ENCODE data around the gene PTPRN2. TPM values are rescaled to one million over a fixed set of nuclear protein-coding genes. Genes with fewer than 3 reads are reported as not detected.

Gene PTPRN2
- total and polyA plus RNA-seq, 2 of the 8 experiments (the other 6 are each of a cell fraction or from before 2014, with no cell fraction given), result 2.6 to 4.5 TPM

DNA sequence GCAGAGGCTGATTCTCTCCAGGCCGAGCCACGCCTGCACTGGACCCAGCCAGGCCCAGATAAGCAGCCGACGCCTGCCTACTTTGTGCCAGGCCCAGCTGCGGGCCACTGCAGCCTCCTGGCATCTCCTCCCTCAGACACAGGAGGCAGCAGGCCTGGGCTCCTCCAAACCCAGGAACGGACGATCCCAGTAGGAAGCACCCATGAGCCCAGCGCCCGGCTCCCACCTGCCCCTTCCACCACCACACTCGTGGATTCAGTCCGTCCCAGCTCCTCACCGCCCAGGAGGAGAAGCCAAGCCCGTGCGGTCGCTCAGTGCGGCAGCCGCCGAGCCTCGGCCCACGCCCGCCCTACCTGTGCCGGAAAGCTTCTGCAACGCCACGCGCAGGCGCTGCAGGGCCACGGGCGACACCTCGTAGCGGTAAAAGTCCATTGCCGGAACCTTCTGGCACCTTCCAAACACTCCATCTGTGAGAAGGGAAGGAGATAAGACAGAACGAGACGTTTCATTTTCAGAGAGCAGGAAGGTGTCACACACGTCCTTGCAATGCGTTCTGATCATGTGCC is 271.1 kb downstream of the PTPRN2 start:
- H3K9me3 ChIP-seq (ENCODE audit: insufficient read depth in 2 of 2, low read depth in 1 of 2, low read length in 1 of 2), result peaks cover 29 to 67% of the 10 kb centered on the region in 2 experiments
- H3K56ac ChIP-seq (replicated peaks; ENCODE audit: insufficient read length, low read depth, low read length), result peak overlapping the region; percentile 25
- peak overlapping the region; percentile 95; the same call in 1 of the 2 replicates for H2BK5ac ChIP-seq (ENCODE audit: low read depth, low read length)
- H2BK15ac ChIP-seq (ENCODE audit: low read length), result peak overlapping the region; percentile 63; the same call in 1 of the 2 replicates
- H2AK5ac ChIP-seq (ENCODE audit: low read depth, low read length), result peak overlapping the region; percentile 98
- DNase-seq (ENCODE audit: low read depth in 1 of 2, low spot score in 2 of 2), result peak in 1 of 2 experiments; percentile 57
- peak overlapping the region; percentile 99 for H2BK120ac ChIP-seq (replicated peaks; ENCODE audit: low read depth, low read length)
- H3K27me3 ChIP-seq (replicated peaks in 1 of 4; ENCODE audit: control insufficient read depth in 3 of 4, extremely low read depth in 1 of 4, insufficient read depth in 3 of 4, low read length in 3 of 4), result no peaks in the 10 kb centered on the region
- peak overlapping the region; percentile 64 for H3K18ac ChIP-seq (ENCODE audit: extremely low read depth, low read length)
- peak overlapping the region; percentile 33 to 70; a peak in 2 of 4 replicates for H3K4me2 ChIP-seq (ENCODE audit: insufficient read depth in 1 of 2, low read depth in 2 of 2, low read length in 2 of 2)
- H3K23me2 ChIP-seq (ENCODE audit: low read depth, low read length), result peaks cover 3% of the 10 kb centered on the region; the same call in 1 of the 2 replicates
- H4K20me1 ChIP-seq (replicated peaks in 1 of 2; ENCODE audit: control insufficient read depth in 1 of 2, insufficient read depth in 2 of 2, low read length in 2 of 2), result no peaks in the 10 kb centered on the region
- peaks cover 0 to 5% (median 0%) of the 10 kb centered on the region in 4 experiments; a peak in 1 of 8 replicates for H3K36me3 ChIP-seq (ENCODE audit: control insufficient read depth in 2 of 4, insufficient read depth in 4 of 4, low read length in 3 of 4)
- H3K27ac ChIP-seq (ENCODE audit: low read depth, low read length), result no peak overlapping the region; the same call in 1 of the 2 replicates
- no peak overlapping the region for H3K23ac ChIP-seq (ENCODE audit: insufficient read length)
- FAIRE-seq, result no peak
- peak overlapping the region; percentile 99 for H4K91ac ChIP-seq (replicated peaks; ENCODE audit: insufficient read length, low read length)
- H2AFZ ChIP-seq (ENCODE audit: low read length), result no peak overlapping the region
- H4K8ac ChIP-seq (ENCODE audit: extremely low read depth, insufficient read depth, low read length), result peak overlapping the region; percentile 88; the same call in 1 of the 2 replicates
- ChIA-PET CTCF (ENCODE audit: partially characterized antibody) (no interaction called here), POLR2A (ENCODE audit: partially characterized antibody) (no interaction called here)
- peak overlapping the region; percentile 97 for H3K4ac ChIP-seq (replicated peaks; ENCODE audit: insufficient read length, low read depth, low read length)
- no peak overlapping the region for H3K9ac ChIP-seq (replicated peaks in 1 of 4; ENCODE audit: extremely low read depth in 1 of 4, low read depth in 3 of 4, low read length in 3 of 4)
- 90% methylated on average over 20 of the region's 35 CpGs; no CpG with 5 or more reads in 1 of the 2 experiments for WGBS, 2 experiments (ENCODE audit: extremely low coverage in 1 of 2, insufficient coverage in 1 of 2, insufficient read length in 1 of 2, insufficient replicate concordance in 2 of 2, low coverage in 1 of 2, low lambda C conversion rate in 2 of 2, missing lambda C conversion rate in 1 of 2)
- peak overlapping the region; percentile 96 for H2BK12ac ChIP-seq (ENCODE audit: low read depth, low read length)
- H2BK20ac ChIP-seq (ENCODE audit: low read length), result peak overlapping the region; percentile 97; the same call in 1 of the 2 replicates
- peak overlapping the region; percentile 40 for H3K14ac ChIP-seq (ENCODE audit: insufficient read length)
- peaks cover 0 to 19% (median 8%) of the 10 kb centered on the region in 4 experiments; a peak in 4 of 7 replicates for H3K4me1 ChIP-seq (replicated peaks in 1 of 4; ENCODE audit: control insufficient read depth in 3 of 4, insufficient read depth in 4 of 4, low read length in 3 of 4)
- H3K79me2 ChIP-seq (ENCODE audit: control insufficient read depth in 1 of 2, insufficient read depth in 2 of 2, low read length in 2 of 2), result no peaks in the 10 kb centered on the region
- H3K4me3 ChIP-seq (ENCODE audit: extremely low read depth in 1 of 4, insufficient read depth in 2 of 4, low read depth in 3 of 4, low read length in 4 of 4), result no peak overlapping the region
- peak overlapping the region; percentile 71 for H4K5ac ChIP-seq (ENCODE audit: insufficient read length, low read depth, low read length)
- no peaks in the 10 kb centered on the region for H3K79me1 ChIP-seq (ENCODE audit: low read depth, low read length)
- no peak for TF ChIP-seq USF2 (IDR thresholded peaks at IDR 0.05; ENCODE audit: low read length)

Measured in H1 (cell line).